Measurements from ENCODE around the gene RGP1. TPM values are rescaled to one million over a fixed set of nuclear protein-coding genes. Genes with fewer than 3 reads are reported as not detected.

The RGP1 gene
- total RNA-seq, 2 donors from 2014 or later, result 21.3 to 25.7 TPM

DNA sequence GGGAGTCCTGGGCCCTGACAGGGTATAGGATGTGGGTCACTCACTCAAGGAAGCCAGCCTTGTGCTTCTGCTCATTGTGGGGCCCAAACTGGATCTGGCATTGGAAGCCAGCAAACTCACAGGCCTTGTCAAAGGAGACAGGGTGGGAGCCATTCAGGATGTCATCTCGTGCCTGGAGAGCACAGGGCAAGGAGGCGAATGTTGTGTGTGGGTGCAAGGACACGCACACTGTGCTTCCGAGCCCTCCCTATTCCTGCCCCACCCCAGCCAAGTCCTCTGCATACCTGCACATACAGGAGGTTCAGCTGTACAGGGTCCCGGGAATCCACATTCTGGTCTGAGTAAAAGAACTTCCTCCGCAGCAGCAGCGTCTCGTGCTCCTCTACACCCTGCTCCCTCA, 25.2 kb upstream of the RGP1 start:
- no peaks in the 10 kb centered on the region for H3K27me3 ChIP-seq
- DNase-seq (ENCODE audit: low spot score), result no peak

DNA sequence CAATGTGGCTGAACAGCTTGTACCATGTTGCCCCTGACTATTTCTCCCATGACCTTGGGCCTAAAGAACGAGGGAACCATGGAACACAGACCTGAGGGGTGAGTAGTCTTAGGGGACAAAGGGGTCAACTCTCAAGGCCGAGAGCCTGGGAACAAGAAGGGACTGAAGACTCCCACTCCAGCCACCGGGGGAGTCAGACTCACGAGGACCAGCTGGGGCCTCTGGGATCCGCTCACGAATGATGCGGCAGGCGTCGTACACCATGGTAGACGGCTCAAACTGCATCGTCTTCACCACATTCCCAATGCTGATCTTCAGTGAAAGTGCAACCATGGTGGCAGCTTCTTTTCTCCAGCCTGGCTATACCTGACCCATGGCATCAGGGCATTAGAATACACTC, 23.7 kb upstream of the RGP1 start:
- H3K36me3 ChIP-seq, result peaks cover 58% of the 10 kb centered on the region
- DNase-seq (ENCODE audit: low spot score), result no peak
- H3K4me3 ChIP-seq, result no peak overlapping the region
- H3K9me3 ChIP-seq, result no peaks in the 10 kb centered on the region
- H3K27me3 ChIP-seq, result no peaks in the 10 kb centered on the region
- H3K4me1 ChIP-seq, result peaks cover 0 to 50% of the 10 kb centered on the region in 2 donors
- TF ChIP-seq, protein P1, sequence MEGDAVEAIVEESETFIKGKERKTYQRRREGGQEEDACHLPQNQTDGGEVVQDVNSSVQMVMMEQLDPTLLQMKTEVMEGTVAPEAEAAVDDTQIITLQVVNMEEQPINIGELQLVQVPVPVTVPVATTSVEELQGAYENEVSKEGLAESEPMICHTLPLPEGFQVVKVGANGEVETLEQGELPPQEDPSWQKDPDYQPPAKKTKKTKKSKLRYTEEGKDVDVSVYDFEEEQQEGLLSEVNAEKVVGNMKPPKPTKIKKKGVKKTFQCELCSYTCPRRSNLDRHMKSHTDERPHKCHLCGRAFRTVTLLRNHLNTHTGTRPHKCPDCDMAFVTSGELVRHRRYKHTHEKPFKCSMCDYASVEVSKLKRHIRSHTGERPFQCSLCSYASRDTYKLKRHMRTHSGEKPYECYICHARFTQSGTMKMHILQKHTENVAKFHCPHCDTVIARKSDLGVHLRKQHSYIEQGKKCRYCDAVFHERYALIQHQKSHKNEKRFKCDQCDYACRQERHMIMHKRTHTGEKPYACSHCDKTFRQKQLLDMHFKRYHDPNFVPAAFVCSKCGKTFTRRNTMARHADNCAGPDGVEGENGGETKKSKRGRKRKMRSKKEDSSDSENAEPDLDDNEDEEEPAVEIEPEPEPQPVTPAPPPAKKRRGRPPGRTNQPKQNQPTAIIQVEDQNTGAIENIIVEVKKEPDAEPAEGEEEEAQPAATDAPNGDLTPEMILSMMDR (IDR thresholded peaks at IDR 0.05), result no peak
- H3K27ac ChIP-seq, result peak overlapping the region in 1 of 2 donors; percentile 3

More for the DNA sequence above, 25.2 kb upstream of the RGP1 start:
- Histone ChIP-seq H3K27ac (no peak overlapping the region), H3K4me3 (no peak overlapping the region), H3K9me3 (no peaks in the 10 kb centered on the region), H3K36me3 (peaks cover 72% of the 10 kb centered on the region), H3K4me1 (peaks cover 0 to 35% of the 10 kb centered on the region in 2 donors)
- TF ChIP-seq, protein P1 (IDR thresholded peaks at IDR 0.05), result no peak

DNA sequence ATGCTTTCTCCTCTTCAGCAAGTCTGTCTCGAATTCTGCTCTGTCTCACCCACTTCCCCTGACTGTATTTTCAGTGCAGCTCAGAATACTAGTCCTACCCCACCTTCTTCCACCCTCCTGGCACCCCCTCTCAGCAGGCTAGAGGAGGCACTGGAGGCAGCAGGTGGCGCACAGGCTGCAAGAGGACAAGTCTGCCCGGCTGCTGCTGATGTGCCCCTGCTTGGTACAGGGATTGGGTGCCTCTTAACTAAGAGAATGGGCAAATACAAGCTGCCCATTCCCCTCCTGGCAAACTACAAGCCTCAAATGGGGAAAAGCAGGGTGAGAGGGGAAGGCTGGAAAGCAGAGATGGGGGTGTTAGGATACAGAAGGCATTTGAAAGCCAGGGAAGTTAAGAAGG, 22.2 kb upstream of the RGP1 start:
- Histone ChIP-seq H3K36me3 (peaks cover 42% of the 10 kb centered on the region), H3K27me3 (no peaks in the 10 kb centered on the region), H3K4me3 (peak overlapping the region; percentile 78 to 97), H3K27ac (peak overlapping the region; percentile 96 to 98), H3K9me3 (no peaks in the 10 kb centered on the region), H3K4me1 (peaks cover 0 to 60% of the 10 kb centered on the region in 2 donors)
- no peak for DNase-seq (ENCODE audit: low spot score)
- TF ChIP-seq, protein P1 (IDR thresholded peaks at IDR 0.05), result peak in 1 of 2 donors; percentile 47

DNA sequence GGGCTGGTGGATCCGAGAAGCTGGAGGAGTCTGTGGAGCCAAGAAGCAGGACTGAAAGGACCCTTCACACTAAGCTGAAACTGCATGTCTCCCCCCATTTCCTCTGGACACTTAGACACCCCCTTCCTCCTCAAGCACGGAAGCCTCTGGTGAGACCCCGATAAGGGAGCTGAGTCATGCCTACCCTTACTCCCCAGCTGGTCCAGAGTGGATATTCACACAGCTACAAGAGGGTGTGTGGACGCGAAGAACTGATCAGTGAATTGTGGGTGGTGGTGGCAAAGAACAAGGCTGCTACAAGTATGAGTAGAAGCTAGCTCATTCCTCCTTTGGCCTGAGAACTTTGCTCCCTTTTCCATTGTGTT, 21.4 kb upstream of the RGP1 start:
- no peak for DNase-seq (ENCODE audit: low spot score)
- TF ChIP-seq, protein P1 (IDR thresholded peaks at IDR 0.05), result no peak
- H3K9me3 ChIP-seq, result no peaks in the 10 kb centered on the region
- peak overlapping the region; percentile 78 to 97 for H3K4me3 ChIP-seq
- H3K27me3 ChIP-seq, result no peaks in the 10 kb centered on the region
- peak overlapping the region; percentile 96 to 98 for H3K27ac ChIP-seq
- H3K4me1 ChIP-seq, result peaks cover 0 to 60% of the 10 kb centered on the region in 2 donors
- peaks cover 35% of the 10 kb centered on the region for H3K36me3 ChIP-seq

DNA sequence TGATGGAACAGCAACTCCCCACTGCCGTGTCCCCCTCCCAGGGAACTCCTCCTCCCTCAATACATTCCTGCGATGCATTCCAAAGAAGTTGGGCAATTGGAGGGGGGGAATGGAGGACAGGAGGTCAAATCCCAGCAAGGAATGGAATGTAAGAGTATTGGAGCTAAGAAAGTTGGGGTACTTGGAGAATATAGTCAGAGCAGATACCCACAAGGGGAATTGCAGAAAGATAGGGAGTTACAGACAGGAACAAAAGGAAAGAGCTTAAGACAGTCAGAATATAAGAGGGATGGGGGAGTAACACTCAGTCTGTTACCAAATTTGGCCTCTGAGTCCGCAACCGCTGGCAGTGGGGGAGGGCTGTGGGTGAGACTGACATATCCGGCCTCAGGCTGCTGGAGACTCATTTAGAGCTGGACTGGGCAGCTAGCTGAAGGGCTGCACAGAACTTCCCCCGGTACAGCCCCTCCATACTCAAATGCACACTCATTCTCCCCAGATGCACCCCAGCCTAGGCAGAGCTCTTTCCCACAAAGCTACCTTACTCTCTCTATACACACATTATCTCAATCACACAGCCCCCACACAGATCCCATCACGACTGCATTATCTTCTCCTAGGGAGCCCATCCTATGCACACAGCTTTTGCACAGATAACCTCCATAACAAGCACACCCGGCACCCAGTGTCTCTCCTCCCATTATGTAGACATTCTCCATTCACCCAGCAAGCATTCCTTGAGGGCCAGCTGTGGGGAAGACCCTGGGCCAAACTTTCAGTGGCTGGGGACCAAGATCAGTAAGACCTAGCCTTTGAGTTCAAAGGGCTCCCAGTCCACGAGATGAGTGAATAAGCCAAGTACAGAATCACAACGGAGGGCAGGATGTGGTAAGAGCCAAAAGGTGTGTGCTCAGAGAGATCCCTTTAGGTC, 20.8 kb upstream of the RGP1 start:
- TF ChIP-seq, protein P1 (IDR thresholded peaks at IDR 0.05), result no peak
- Histone ChIP-seq H3K4me3 (peak overlapping the region; percentile 78 to 97), H3K4me1 (peaks cover 0 to 66% of the 10 kb centered on the region in 2 donors), H3K9me3 (no peaks in the 10 kb centered on the region), H3K27ac (peak overlapping the region; percentile 96 to 98), H3K27me3 (no peaks in the 10 kb centered on the region), H3K36me3 (peaks cover 28% of the 10 kb centered on the region)
- peak; percentile 92 for DNase-seq (ENCODE audit: low spot score)

Measured in right atrium auricular region (tissue), 2 donors.